BJ (cell line): ENCODE results near the gene DISP3. TPM values are rescaled to one million over a fixed set of nuclear protein-coding genes. Genes with fewer than 3 reads are reported as not detected.

ENCODE experiments used
- CTCF ChIA-PET: fragments of 350-600 bp; formaldehyde crosslinking; extraction: SDS; loops from one replicate; lab custom pipeline; 2021; ENCODE audit warnings: antibody characterized with exemption, inconsistent platforms; lab: Yijun Ruan, JAX
- POLR2A ChIA-PET: fragments of 300-600 bp; sonication (Branson Sonifier 250); formaldehyde crosslinking; extraction: SDS; loops from one replicate; lab custom pipeline; 2021; ENCODE audit warnings: antibody characterized with exemption; lab: Charles Lee
- DNase-seq: peaks from one replicate; pipeline ENCODE4 v3.0.0-alpha.2; 2011; ENCODE audit warnings: low read depth
- H3K27me3 ChIP-seq: 2 replicates; pipeline ENCODE4 v1.6.0; 2011; ENCODE audit warnings: low read length; ENCODE audit not compliant: control insufficient read depth, insufficient read depth
- H3K36me3 ChIP-seq: 2 replicates; pipeline ENCODE4 v1.5.1; 2011; ENCODE audit warnings: low read length; ENCODE audit not compliant: control insufficient read depth, insufficient read depth
- H3K4me3 ChIP-seq: 2 replicates; pipeline ENCODE4 v1.5.1; 2011; ENCODE audit warnings: low read depth, mild to moderate bottlenecking, control low read depth, low read length
- CTCF ChIP-seq: IDR thresholded peaks from 2 replicates; pipeline ENCODE4 v1.5.1; 2011; ENCODE audit warnings: low read depth, mild to moderate bottlenecking, control low read depth, inconsistent platforms, low read length, moderate library complexity; ENCODE audit not compliant: insufficient read depth
- polyA plus RNA-seq: library from polyadenylated mRNA; depleted of rRNA; stranded (reverse); fragments of >200 nt; gene quantifications from 2 replicates; pipeline ENCODE4 v1.2.3, GENCODE V29; 2011

DISP3 gene
- polyA plus RNA-seq, 1 experiment, result 0.02 TPM

GRCh38 chr1:11481019-11481418 is 2.1 kb downstream of the DISP3 start:
- no peak for DNase-seq
- Histone ChIP-seq H3K36me3 (no peaks in the 10 kb centered on the region), H3K27me3 (peaks cover 12% of the 10 kb centered on the region), H3K4me3 (no peak overlapping the region)
- CTCF ChIA-PET, result no interaction called here
- no peak for TF ChIP-seq CTCF
- POLR2A ChIA-PET, result no interaction called here

DNA sequence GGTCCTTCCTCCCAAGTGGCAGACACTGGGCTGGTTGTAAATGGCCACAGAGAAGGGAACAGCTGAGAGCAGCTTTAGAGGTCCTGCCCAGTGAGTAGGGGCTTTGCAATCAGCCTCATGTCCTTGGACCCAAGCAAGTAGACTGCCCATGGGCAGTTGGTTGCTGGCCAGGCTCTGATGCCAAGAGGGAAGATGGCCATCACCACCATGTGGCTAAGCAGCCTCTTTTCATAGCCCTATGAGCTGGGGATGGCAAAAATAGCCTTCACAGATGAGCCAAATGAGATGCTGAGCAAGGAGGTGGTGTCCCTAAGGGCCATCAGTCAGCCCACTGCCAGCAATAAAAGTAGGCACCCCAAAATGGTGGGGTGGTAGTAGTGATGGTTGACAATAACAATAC is 3.2 kb downstream of the DISP3 start:
- ChIA-PET CTCF (no interaction called here), POLR2A (no interaction called here)
- Histone ChIP-seq H3K27me3 (peaks cover 12% of the 10 kb centered on the region), H3K4me3 (no peak overlapping the region), H3K36me3 (no peaks in the 10 kb centered on the region)
- no peak for TF ChIP-seq CTCF
- no peak for DNase-seq

DNA sequence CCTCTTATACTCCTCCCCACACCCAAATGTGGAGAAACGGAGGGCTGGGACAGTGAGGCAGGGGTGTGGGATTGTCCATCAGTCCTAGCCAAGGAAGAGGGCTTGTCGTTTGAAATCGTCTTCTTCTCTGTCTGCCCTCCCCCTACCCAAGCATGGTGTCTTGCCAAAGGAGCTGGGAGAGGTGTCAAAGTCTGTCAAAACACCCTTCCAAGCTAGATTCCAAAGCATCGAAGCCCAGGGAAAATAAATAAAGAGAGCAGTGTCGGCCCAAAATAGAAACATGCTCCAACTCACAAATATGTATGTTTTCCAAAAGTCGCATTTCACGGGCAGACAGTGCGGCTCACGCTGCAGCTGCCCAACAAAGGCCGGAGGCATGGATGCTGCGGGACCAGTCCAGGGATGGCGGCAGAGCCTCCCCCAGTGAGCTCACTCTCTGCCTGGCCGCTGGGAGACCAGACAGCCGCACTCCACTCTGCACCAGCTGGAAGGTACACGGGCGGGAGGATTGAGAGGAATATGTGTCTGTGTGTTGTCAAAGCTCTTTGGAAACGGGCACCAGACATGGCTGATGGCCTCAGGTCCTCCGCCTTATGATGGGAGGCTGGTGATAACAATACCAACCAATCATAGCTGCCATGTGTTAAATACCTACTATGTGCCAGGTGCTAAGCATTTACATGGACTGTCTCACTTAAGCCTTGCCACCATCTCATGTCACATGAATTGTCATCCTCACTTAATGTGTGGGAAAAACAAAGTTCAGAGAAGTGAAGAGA is 3.9 kb downstream of the DISP3 start:
- ChIA-PET POLR2A (no interaction called here), CTCF (no interaction called here)
- no peak for TF ChIP-seq CTCF
- no peaks in the 10 kb centered on the region for H3K36me3 ChIP-seq
- H3K4me3 ChIP-seq, result no peak overlapping the region
- DNase-seq, result no peak
- H3K27me3 ChIP-seq, result peaks cover 12% of the 10 kb centered on the region

- no peak overlapping the region for H3K4me3 ChIP-seq
- TF ChIP-seq CTCF, result no peak
- H3K36me3 ChIP-seq, result no peaks in the 10 kb centered on the region
- H3K27me3 ChIP-seq, result peaks cover 10% of the 10 kb centered on the region
- ChIA-PET CTCF (no interaction called here), POLR2A (no interaction called here)
- no peak for DNase-seq
Measured at GRCh38 chr1:11483581-11484320, 4.8 kb downstream of the DISP3 start.

DNA sequence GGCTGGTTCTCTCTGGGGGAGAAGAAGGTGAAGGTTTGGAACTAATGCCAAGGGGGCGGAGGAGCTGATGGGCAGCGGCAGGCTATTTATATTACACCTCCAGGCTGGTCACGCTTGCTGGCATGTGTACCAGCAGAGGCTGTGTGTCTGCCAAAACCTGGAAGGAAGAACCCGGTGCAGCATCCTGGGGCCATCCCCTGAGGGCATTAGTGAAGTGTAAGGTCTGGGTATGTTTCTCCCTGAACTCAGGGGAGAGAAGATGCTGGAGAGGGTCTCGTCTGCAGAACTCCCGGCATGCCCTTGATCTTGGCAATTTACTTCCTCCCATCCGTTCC is 5.3 kb downstream of the DISP3 start:
- H3K27me3 ChIP-seq, result peaks cover 10% of the 10 kb centered on the region
- no peak overlapping the region for H3K4me3 ChIP-seq
- ChIA-PET CTCF (no interaction called here), POLR2A (no interaction called here)
- no peaks in the 10 kb centered on the region for H3K36me3 ChIP-seq
- no peak for DNase-seq
- no peak for TF ChIP-seq CTCF
